LoVo (cell line): ENCODE results near the gene PIH1D1.
"Not testable (repeated sequence)": the region's sequence is repeated elsewhere in the genome, so short reads cannot be mapped to it uniquely, and the experiment has no call there.

Experiments
- DNase-seq: peaks from one replicate; pipeline ENCODE4 v3.0.0-alpha.2; 2016; ENCODE audit warnings: low spot score

PIH1D1 gene

DNA sequence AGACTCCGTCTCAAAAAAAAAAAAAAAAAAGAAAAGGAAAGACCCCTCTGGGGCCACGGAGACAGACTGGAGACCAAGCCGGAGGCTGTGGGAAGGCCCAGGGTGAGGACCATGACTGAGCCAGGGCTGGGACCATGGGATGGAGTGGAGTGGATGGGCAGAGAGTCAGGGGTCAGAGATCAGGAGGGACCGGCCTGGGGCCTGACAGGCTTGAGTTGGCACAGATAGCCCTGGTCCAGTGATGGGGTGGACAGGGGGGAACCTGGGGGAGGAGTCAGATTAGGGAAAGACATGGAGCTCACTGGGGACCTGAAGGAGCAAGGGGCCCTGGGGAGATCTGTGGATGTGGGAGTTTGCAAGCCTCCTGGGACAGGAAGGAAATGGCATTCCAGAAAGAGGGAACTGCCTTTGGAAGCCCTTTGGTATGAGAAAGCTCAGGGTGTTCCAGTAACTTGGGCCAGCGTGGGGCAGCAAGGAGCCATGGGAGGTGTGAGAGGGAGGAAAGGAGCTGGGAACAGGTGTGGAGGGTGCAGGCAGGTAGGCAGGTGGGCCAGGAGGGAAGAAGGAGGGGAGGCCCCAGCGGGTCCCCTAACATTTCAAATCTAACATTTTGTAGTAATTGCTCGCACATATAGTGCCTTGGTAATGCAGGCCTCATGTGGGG is 29.5 kb upstream of the PIH1D1 start:
- no peak for DNase-seq

DNA sequence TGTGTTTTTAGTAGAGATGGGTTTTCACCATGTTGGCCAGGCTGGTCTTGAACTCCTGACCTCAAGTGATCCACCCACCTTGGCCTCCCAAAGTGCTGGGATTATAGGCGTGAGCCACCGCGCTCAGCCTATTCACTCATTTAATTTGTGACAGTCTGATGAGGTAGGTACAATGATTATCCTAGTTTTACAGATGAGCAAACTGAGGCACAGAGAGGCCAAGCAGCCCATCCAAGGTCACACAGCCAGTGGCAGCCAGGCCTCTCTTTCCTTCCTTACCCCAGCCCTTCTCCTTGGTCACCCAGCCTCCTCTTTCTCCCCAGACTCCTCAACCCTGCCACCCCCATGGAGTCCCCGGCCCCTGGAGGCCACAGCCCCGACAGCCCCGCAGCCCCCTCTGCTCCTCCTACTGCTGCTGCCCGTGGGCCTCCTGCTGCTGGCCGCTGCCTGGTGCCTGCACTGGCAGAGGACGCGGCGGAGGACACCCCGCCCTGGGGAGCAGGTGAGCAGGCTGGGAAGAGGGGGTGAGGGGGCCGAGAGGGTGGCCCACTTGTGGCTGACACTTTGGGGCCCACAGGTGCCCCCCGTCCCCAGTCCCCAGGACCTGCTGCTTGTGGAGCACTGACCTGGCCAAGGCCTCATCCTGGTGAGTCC is 28.5 kb upstream of the PIH1D1 start:
- no peak for DNase-seq

DNA sequence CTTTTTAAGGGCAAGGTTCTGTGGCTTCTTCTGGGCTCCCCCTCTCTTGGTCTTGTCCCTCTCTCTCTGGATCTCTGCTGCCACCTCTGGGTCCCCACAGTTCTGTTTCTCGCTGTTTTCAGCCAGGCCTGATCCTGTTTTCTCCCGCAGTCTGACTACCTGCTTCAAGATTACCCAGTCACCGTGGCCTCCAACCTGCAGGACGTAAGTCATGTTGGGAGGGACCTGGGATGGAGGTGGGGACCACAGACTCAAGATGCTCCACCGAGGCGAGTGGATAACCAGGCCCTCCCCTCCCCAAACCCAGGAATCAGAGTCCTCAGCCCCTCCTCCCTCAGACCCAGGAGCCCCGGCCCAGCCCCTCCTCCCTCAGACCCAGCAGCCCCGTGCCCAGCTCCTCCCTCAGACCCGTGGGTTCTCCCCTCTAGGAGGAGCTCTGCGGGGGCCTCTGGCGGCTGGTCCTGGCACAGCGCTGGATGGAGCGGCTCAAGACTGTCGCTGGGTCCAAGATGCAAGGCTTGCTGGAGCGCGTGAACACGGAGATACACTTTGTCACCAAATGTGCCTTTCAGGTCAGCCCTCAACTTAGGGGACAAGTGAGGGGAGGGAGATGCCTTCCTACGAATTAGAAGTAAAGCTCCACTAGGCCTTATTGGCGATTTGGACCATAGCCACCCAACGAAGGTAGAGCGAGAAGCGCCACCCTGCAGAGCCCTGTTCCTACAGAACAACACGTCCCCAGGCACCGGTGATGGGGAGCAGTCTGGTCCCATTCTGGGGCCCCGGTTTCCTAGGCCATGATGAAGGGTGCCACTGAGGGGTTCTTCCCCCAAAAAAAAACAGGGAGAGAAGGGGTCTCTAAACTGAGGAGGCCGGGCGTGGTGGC is 24.6 kb upstream of the PIH1D1 start:
- no peak for DNase-seq

DNA sequence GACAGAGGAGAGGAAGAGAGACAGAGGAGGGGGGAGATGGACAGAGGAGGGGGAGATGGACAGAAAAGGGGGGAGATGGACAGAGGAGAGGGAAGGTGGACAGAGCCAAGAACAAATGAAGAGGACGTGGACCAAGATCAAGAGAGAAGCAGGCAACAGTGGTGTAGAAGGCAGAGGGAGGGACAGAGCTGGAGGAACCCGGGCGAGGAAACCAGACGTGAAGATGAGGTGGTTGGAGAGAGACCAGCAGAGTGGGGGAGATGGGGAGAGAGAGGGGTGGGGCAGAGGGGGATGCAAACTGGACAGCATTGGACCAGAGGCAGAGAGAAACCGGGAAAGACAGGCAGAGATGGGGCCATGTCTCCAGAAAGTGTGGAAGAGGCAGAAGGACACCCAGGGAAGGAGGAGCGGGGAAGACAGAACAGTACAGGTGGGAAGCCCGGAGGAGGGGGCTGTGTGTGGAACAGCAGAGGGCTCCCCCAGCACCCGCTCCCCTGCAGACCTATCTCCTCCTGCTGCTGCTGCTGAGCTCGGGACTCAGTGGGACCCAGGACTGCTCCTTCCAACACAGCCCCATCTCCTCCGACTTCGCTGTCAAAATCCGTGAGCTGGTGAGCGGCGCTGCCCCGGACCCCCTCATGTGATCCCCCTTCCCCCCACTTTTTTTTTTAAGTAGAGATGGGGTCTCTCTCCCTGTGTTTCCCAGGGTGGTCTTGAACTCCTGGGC is 23.7 kb upstream of the PIH1D1 start:
- DNase-seq, result no peak

DNA sequence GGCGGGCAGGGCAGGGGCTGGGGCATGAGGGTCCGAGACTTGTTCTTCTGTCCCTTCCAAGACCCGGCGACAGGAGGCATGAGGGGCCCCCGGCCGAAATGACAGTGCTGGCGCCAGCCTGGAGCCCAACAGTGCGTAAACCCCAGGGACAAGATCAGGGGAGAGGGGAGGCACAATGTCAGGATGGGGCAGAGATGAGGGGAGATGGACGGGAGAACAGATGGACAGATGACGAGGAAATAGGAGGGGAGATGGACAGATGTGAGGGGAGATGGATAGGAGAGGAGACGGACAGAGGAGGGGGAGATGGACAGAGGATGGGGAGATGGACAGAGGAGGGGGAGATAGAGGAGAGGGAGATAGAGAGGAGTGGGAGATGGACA is 22.9 kb upstream of the PIH1D1 start:
- DNase-seq, result no peak

DNA sequence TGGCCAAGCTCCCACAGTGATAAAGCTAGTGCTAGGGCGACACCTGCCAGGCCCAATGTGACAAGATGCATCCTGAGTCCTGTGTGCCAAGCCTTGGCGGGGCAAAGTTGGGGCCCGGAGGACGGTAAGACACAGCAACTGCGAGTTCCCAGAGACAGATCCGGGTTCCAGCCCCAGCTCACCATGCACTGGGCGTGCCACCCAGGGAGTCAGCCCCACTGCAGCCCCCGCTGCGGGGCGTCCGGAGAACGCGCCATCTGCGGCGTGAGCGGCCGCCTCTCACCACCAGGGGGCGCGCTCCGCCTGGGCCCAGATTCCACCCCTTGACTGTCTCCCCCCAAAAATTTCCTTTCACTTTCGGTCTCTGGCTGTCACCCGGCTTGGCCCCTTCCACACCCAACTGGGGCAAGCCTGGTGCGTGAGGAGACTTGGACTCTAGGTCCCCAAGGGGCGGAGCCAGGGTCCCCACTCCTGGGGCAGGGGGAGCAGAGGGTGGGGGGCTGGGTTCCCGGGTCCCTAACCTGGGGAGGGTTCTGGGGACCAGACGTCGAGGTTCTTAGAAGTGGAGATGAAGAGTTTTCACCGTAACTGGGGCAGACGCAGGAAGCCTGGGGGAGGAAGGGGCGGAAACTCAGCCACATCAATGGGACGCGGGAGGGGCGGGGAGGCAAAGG is 22.4 kb upstream of the PIH1D1 start, which contains the start of gene FLT3LG:
FLT3LG (plus strand) TSS at position 348 of the 674 bp plus-strand sequence. CDS start 425 bp downstream, outside the sequence.
- peak; percentile 72 for DNase-seq

DNA sequence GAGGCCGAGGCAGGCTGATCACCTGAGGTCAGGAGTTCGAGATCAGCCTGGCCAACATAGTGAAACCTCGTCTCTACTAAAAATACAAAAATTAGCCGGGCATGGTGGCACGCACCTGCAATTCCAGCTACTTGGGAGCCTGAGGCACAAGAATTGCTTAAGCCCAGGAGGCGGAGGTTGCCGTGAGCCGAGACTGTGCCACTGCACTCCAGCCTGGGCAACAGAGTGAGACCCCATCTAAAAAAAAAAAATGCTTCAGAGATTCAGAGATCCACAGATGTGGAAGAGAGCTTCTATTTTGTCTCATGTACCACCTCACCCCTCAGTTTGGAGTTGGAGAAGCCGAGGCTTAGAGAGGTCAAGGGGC is 21.9 kb upstream of the PIH1D1 start:
- not testable (repeated sequence) for DNase-seq

DNA sequence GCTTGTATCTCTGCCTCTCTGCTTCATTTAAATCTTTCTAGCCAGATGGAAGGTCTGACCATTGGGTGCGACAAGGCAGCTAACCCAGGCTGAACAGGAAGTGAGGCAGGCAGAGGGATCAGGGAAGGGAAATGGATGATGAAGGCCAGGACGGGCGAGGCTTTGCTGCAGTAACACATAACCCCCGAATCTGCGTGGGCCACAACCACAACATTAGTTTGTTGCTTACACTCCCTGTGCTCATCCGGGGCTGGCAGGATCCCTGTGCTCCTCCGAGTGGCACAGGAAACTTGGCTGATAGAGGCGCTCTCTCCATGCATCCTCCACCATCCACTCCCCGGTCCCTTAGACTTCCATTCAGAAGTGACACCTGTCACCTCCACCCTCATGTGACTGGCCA is 21.3 kb upstream of the PIH1D1 start:
- DNase-seq, result no peak

DNA sequence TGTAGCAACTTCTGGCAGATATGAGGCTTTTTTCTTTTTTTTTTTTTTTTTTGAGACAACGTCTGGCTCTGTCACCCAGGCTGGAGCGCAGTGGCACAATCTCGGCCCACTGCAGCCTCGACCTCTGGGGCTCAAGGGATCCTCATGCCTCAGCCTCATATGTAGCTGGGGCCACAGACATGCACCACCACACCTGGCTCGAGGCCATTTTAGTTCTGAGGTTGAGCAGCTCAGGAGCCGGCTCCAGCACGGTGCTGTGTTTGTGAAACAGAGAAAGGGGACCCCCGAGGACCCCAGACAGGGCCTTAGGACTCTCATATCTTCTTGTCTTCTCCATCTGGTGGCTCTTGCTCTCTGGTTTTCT is 19.0 kb upstream of the PIH1D1 start:
- no peak for DNase-seq

DNA sequence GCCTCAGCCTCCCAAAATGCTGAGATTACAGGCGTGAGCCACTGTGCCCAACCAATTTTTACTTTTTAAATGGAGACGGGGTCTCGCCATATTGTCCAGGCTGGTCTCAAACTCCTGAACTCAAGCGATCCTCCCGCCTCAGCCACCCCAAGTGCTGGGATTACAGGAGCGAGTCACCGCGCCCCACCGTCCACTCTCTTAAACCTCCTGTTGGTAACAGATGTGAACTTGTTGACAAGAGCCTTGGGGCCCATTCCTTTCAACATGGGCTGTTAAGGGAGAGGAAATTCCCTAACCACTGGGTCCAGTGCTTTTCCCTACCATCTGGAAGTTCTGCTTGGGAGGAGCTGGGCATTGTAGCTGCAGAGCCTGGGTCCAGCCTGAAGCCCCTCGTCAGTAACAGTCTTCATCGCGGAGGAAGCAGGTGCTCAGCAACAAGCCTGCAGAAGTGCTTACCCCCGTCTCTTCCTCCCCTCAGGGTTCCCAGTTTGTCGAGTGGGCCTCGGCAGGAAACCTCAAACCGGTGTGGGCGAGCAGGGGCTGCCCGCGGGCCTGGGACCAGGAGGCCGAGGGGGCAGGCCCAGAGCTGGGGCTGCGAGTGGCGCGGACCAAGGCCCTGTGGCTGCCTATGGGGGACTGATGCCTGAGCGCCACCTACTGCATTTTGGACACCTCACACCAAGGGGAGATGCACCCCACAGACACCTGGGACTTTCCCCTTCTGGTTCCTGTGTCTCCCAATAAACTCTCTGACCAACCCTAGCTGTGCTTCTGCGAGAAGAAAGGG is 18.4 kb upstream of the PIH1D1 start:
- DNase-seq, result no peak

DNA sequence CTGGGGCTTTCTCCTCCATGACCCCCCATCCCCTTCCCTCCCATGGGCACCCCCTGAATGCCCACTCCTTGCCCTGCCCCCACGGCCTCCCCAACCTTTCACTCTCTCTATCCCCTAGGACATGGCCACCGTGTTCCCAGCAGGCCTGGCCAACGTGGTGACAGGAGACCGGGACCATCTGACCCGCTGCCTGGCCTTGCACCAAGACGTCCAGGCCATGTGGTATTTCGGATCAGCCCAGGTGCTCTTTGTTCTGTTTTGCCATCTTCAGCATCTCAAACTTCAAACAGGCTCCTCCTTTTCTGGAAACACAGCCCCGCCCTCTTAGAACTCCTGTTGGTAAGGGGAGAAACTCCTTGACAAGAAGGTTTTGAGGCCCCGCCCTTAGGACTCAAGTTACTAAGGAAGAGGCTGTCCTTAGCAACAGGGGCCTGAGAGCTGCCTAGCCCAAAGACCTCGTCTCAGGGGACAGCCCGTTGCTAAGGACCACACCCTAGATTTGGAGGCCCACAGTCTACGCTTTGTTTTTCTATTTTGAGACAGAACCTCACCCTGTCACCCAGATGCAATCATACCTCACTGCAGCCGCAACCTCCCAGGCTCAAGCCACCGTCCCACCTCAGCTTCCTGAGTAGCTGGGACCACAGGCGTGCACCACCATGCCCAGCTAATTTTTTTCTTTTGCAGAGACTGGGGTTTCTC is 17.3 kb upstream of the PIH1D1 start:
- no peak for DNase-seq

DNA sequence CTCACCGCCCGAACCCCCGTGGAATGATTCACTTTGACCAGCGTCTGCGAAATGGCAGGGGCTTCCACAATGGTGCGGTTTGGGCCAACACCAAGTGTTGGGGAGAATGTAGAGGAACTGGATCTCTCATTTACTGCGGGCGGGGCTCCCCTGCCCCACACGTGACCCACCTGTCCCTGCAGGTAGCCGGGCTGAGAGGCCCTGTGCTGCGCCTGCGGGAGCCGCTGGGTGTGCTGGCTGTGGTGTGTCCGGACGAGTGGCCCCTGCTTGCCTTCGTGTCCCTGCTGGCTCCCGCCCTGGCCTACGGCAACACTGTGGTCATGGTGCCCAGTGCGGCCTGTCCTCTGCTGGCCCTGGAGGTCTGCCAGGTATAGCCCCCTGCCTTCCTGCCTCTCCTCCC is 16.6 kb upstream of the PIH1D1 start:
- DNase-seq, result no peak

DNA sequence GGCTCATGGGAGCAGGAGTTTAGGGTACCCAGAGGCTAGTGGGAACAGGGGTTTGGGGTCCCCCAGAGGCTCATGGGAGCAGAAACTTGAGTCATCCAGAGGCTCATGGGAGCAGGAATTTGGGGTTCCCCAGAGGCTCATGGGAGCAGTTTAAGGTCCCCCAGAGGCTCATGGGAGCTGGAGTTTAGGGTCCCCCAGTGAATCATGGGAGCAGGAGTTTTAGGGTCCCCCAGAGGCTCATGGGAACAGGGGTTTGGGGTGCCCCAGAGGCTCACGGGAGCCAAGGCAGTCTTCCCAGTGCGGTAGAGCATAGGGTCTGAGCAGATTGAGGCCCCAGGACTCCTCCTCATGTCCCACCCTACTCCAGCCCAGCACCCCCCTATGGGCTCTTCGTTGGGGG is 13.8 kb upstream of the PIH1D1 start:
- DNase-seq, result no peak

DNA sequence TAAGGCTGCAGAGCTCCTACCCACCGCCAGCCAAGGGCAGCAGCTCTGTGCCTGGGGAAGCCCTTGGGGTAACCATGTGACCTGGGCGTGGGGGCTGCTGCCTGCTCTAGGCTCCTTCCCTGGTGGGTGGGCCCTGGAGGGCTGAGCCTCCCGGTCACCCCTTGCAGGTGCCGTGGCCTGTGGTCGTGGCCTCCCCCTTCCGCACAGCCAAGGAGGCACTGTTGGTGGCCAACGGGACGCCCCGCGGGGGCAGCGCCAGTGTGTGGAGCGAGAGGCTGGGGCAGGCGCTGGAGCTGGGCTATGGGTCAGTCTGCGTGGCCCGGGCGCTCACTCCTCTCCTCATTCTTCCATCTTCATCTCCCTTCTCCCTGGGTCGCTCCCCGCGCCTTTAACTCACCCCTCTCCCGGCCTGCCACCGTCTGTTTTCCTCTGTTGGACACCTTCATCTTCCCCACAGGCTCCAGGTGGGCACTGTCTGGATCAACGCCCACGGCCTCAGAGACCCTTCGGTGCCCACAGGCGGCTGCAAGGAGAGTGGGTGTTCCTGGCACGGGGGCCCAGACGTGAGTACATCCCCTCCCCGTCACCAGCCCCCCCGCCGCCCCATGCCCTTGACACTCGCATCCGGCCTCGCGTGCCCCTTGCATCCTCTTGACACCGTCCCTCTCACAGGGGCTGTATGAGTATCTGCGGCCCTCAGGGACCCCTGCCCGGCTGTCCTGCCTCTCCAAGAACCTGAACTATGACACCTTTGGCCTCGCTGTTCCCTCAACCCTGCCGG is 12.5 kb upstream of the PIH1D1 start:
- no peak for DNase-seq

DNA sequence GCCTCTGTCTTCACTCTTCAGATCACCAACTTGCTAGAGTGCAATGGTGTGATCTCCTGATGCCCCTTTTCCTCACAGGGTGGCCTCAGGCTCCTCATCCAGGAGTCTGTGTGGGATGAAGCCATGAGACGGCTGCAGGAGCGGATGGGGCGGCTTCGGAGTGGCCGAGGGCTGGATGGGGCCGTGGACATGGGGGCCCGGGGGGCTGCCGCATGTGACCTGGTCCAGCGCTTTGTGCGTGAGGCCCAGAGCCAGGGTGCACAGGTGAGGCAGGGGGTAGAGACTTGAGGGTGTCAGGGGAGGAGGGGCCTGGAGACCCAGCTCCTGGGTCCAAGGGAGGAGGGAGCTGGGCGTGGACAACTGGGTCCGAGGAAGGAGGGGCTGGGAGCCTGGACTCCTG is 10.9 kb upstream of the PIH1D1 start:
- DNase-seq, result no peak

DNA sequence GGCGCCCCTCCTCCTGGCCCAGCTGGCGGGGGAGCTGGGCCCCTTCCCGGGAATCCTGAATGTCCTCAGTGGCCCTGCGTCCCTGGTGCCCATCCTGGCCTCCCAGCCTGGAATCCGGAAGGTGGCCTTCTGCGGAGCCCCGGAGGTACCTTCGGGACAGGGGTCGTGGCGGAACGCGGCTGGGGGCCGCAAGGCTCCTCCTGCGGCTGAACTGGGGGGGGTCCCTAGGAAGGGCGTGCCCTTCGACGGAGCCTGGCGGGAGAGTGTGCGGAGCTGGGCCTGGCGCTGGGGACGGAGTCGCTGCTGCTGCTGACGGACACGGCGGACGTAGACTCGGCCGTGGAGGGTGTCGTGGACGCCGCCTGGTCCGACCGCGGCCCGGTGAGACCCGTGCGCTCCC is 10.0 kb upstream of the PIH1D1 start:
- DNase-seq, result no peak

DNA sequence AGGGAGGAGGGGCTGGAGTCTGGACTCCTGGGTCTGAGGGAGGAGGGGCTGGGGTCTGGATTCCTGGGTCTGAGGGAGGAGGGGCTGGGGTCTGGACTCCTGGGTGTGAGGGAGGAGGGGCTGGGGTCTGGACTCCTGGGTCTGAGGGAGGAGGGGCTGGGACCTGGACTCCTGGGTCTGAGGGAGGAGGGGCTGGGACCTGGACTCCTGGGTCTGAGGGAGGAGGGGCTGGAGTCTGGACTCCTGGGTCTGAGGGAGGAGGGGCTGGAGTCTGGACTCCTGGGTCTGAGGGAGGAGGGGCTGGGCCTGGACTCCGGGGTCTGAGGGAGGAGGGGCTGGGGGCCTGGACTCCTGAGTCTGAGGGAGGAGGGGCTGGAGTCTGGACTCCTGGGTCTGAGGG is 9.5 kb upstream of the PIH1D1 start:
- not testable (repeated sequence) for DNase-seq

DNA sequence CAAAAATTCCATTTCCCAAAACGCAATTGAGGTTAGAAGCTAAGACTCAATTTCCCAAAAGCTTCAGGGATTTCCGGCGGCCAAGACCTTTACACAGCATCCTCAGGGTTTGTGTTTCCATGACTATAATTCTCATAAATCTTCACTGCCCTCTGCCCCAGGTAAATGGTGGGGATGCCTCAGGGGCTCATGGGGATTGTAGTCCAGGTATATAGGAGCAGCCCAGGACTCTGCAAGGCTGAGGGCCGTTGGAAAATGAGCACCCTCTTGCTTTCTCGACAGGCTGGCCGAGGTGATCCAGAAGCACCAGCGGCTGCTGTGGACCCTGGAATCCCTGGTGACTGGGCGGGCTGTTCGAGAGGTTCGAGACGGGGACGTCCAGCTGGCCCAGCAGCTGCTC is 7.8 kb upstream of the PIH1D1 start:
- no peak for DNase-seq

DNA sequence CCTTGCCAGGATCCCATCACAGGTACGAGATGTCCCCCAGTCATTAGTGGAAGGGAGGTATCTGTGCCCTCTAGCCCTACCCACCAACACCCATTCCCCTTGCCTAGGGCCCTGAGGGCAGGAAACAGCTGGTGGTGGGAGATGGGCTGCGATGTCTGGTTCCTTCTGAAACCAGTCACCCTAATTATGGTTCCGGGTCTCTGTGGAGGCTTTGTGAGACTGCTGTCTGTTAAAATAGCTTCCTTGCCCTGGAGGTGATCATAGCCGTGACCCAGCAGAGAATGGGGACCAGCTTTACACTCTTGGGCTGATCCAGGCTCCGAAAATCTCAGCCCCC is 6.9 kb upstream of the PIH1D1 start:
- DNase-seq, result no peak

DNA sequence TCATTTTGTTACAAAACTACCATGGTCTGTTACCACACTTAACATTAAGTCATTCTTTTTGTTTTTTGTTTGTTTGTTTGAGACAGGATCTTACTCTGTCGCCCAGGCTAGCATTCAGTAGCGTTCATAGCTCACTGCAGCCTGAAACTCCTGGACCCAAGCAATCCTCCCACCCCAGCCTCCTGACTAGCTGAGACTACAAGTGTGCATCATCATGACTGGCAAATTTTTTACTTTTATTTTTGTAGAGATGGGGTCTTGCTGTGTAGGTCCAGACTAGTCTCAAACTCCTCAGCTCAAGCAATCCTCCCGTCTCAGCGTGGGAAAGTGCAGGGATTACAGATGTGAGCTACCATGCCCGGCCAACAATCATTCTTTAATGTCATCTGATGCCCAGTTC is 4.7 kb upstream of the PIH1D1 start:
- no peak for DNase-seq
